A549 (cell line): ENCODE measurements around the gene CREBL2. TPM values are rescaled to one million over a fixed set of nuclear protein-coding genes. Genes with fewer than 3 reads are reported as not detected.

Experiments used
- ATAC-seq, 2 experiments: fragments of 200-7000 bp in 1 of 2; fragments of >200 bp in 1 of 2; cut with Nextera tagmentation in 1 of 2; cut with Tn5 transposase in 1 of 2; 3 replicates each; pipeline versions ENCODE4 v1.8.0 to v1.9.1; 2018 to 2020; ENCODE audit warnings: mild to moderate bottlenecking in 1 of 2, moderate library complexity in 1 of 2
- CTCF ChIA-PET: fragments of 300-600 bp; sonication (Branson Sonifier 250); formaldehyde crosslinking; extraction: SDS; loops from one replicate; lab custom pipeline; 2021; ENCODE audit warnings: antibody characterized with exemption, inconsistent platforms; lab: Yijun Ruan, JAX
- POLR2A ChIA-PET: fragments of 350-600 bp; formaldehyde crosslinking; extraction: SDS; loops from one replicate; lab custom pipeline; 2021; ENCODE audit warnings: antibody characterized with exemption, inconsistent platforms; lab: Yijun Ruan, JAX
- DNase-seq, 2 experiments: peaks; one replicate each; pipeline versions ENCODE4 v3.0.0 to v3.0.0-alpha.2; 2011 to 2016; ENCODE audit warnings: low read depth in 1 of 2, low spot score in 1 of 2
- FAIRE-seq: peaks from 2 replicates; lab custom pipeline; 2011; peaks lifted over from hg19 to GRCh38; lab: Jason Lieb, UNC
- H3K27ac ChIP-seq, 2 experiments: fragments of >200 bp; sonication (Bioruptor Twin); formaldehyde crosslinking; 3 replicates each; pipeline ENCODE4 v1.5.1; 2016 to 2017
- H3K4me1 ChIP-seq: fragments of >200 bp; sonication (Bioruptor Twin); formaldehyde crosslinking; 3 replicates; pipeline ENCODE4 v1.6.1; 2016
- H3K4me2 ChIP-seq: fragments of >200 bp; sonication (Bioruptor Twin); formaldehyde crosslinking; 3 replicates; pipeline ENCODE4 v1.6.1; 2016
- H3K4me3 ChIP-seq: fragments of >200 bp; sonication (Bioruptor Twin); formaldehyde crosslinking; 3 replicates; pipeline ENCODE4 v1.5.1; 2016
- H3K9me3 ChIP-seq: fragments of >200 bp; sonication (Bioruptor Twin); formaldehyde crosslinking; 3 replicates; pipeline ENCODE4 v1.6.1; 2016
- CBX2 ChIP-seq: fragments of 200-600 bp; sonication (generic); IDR thresholded peaks from 2 replicates; pipeline ENCODE4 v1.6.1; 2016; ENCODE audit warnings: low read depth, mild to moderate bottlenecking, borderline replicate concordance
- CEBPB ChIP-seq, 2 experiments: fragments of >200 bp in 1 of 2; sonication (Bioruptor Twin) in 1 of 2; formaldehyde crosslinking in 1 of 2; IDR thresholded peaks; 2 replicates each; pipeline ENCODE4 v1.6.1; 2012 to 2016
- CHD2 ChIP-seq: fragments of 150-350 bp; IDR thresholded peaks from 2 replicates; pipeline ENCODE4 v1.6.1; 2014; ENCODE audit warnings: low read length; ENCODE audit not compliant: partially characterized antibody
- CHD4 ChIP-seq: fragments of 200-600 bp; sonication (generic); IDR thresholded peaks from 2 replicates; pipeline ENCODE4 v1.6.1; 2016; ENCODE audit warnings: antibody characterized with exemption, mild to moderate bottlenecking, borderline replicate concordance
- EHMT2 ChIP-seq: fragments of 200-600 bp; sonication (generic); IDR thresholded peaks from 2 replicates; pipeline ENCODE4 v1.6.1; 2016; ENCODE audit warnings: antibody characterized with exemption, low read depth, mild to moderate bottlenecking, moderate library complexity
- EP300 ChIP-seq, 2 experiments: fragments of >200 bp; sonication (Bioruptor Twin); formaldehyde crosslinking; IDR thresholded peaks; 2 replicates in 1 of 2; 3 replicates in 1 of 2; pipeline ENCODE4 v1.6.1; 2016 to 2017
- ESRRA ChIP-seq: fragments of 150-350 bp; IDR thresholded peaks from 2 replicates; pipeline ENCODE4 v1.6.1; 2014; ENCODE audit warnings: mild to moderate bottlenecking, low read length, borderline replicate concordance
- FOXS1 ChIP-seq: fragments of 250-450 bp; sonication (Bioruptor Pico); IDR thresholded peaks from 2 replicates; pipeline ENCODE4 v1.5.0; 2020; ENCODE audit warnings: mild to moderate bottlenecking, moderate library complexity
- HEYL ChIP-seq: fragments of 250-450 bp; sonication (Bioruptor Pico); IDR thresholded peaks from 2 replicates; pipeline ENCODE4 v1.8.0; 2021; ENCODE audit warnings: mild to moderate bottlenecking, moderate library complexity
- HOXA7 ChIP-seq: fragments of 250-450 bp; sonication (Bioruptor Pico); IDR thresholded peaks from 2 replicates; pipeline ENCODE4 v1.5.0; 2020; ENCODE audit warnings: mild to moderate bottlenecking, moderate library complexity
- HOXB13 ChIP-seq: fragments of 250-450 bp; sonication (Bioruptor Pico); IDR thresholded peaks from 2 replicates; pipeline ENCODE4 v1.5.0; 2020; ENCODE audit warnings: low read depth, mild to moderate bottlenecking, moderate library complexity
- JUN ChIP-seq, 2 experiments: fragments of >200 bp; sonication (Bioruptor Twin); formaldehyde crosslinking; IDR thresholded peaks; 2 replicates in 1 of 2; 3 replicates in 1 of 2; pipeline ENCODE4 v1.6.1; 2016 to 2017
- KDM5A ChIP-seq: fragments of 200-600 bp; sonication (generic); IDR thresholded peaks from 2 replicates; pipeline ENCODE4 v1.6.1; 2016; ENCODE audit warnings: antibody characterized with exemption, mild to moderate bottlenecking
- MAFK ChIP-seq: fragments of 450-650 bp; IDR thresholded peaks from 2 replicates; pipeline ENCODE4 v1.6.1; 2014; ENCODE audit not compliant: partially characterized antibody
- NFE2L2 ChIP-seq: fragments of 150-350 bp; conservative IDR thresholded peaks from 2 replicates; pipeline ENCODE4 v1.6.1; 2014; ENCODE audit warnings: low read length
- NPAS2 ChIP-seq: fragments of 250-450 bp; sonication (Bioruptor Pico); IDR thresholded peaks from 2 replicates; pipeline ENCODE4 v1.8.0; 2022; ENCODE audit warnings: mild to moderate bottlenecking, moderate library complexity, borderline replicate concordance
- POLR2AphosphoS2 ChIP-seq: conservative IDR thresholded peaks from 2 replicates; pipeline ENCODE4 v1.6.1; 2012; ENCODE audit warnings: low read length, improper control_type of control experiment, inconsistent platforms
- RARB ChIP-seq: fragments of 250-450 bp; sonication (Bioruptor Pico); IDR thresholded peaks from 2 replicates; pipeline ENCODE4 v1.8.0; 2021; ENCODE audit warnings: mild to moderate bottlenecking, moderate library complexity
- RCOR1 ChIP-seq: fragments of 150-350 bp; IDR thresholded peaks from 2 replicates; pipeline ENCODE4 v1.6.1; 2014; ENCODE audit warnings: antibody characterized with exemption, low read length, low read depth
- RFX5 ChIP-seq: fragments of 450-650 bp; IDR thresholded peaks from 2 replicates; pipeline ENCODE4 v1.7.1; 2014; ENCODE audit warnings: antibody characterized with exemption, mild to moderate bottlenecking, moderate library complexity
- ZC3H11A ChIP-seq: fragments of 450-650 bp; IDR thresholded peaks from 2 replicates; pipeline ENCODE4 v1.6.1; 2014; ENCODE audit warnings: antibody characterized with exemption, mild to moderate bottlenecking
- WGBS: methylation state at CpG from one replicate; pipeline ENCODE4 v1.1.6; 2017; ENCODE audit errors: missing lambda C conversion rate; 5-methylcytosine and 5-hydroxymethylcytosine counted together
- polyA plus RNA-seq, 4 experiments: library from polyadenylated mRNA; depleted of rRNA in 3 of 4; stranded (reverse); fragments of >200 nt; fragmentation: RNase III in 1 of 4; extraction: RNeasy Plus Mini Kit Qiagen cat#74134 plus additional on column Dnase treatment in 1 of 4; gene quantifications; 2 replicates in 3 of 4; 3 replicates in 1 of 4; pipeline ENCODE4 v1.2.3, GENCODE V29; 2011 to 2017
- TF ChIP-seq, protein P1 (sequence below): fragments of 250-450 bp; sonication (Bioruptor Pico); IDR thresholded peaks from 2 replicates; pipeline ENCODE4 v1.5.0; 2020; ENCODE audit warnings: low read depth, mild to moderate bottlenecking, moderate library complexity
- TF ChIP-seq, protein P2 (sequence below): fragments of 200-600 bp; sonication (generic); IDR thresholded peaks from 2 replicates; pipeline ENCODE4 v1.6.1; 2016; ENCODE audit warnings: antibody characterized with exemption, mild to moderate bottlenecking, moderate library complexity

The CREBL2 gene
- polyA plus RNA-seq, 2 of the 4 experiments (the other 2 are of a cell fraction), result 24.3 to 31.4 TPM

DNA sequence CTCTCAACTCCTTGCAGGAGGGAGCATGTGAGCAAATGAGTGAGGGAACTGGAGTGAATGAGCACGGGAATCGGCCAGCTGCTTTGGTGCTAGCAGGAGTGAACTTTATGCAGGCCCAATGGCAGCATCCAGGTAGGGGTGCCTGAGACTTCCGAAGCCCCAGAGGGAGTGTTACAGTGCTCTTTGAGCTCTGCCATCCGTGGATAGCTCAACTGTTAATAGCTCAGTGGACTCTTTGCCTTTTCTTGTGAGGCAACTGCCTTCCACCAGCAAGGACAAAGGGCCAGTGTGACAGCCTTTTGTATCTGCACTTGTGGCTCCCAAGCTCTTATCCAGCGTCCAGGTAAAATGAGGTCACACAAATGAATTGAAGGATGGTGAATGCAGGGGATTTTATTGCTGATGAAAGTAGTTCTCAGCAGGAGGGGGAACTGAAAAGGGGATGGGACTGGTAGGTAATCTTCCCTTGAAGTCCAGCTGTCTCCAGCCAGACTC, 12.9 kb downstream of the CREBL2 start (continued):
- TF ChIP-seq, protein P1, sequence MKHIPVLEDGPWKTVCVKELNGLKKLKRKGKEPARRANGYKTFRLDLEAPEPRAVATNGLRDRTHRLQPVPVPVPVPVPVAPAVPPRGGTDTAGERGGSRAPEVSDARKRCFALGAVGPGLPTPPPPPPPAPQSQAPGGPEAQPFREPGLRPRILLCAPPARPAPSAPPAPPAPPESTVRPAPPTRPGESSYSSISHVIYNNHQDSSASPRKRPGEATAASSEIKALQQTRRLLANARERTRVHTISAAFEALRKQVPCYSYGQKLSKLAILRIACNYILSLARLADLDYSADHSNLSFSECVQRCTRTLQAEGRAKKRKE, result no peak
- TF ChIP-seq NFE2L2 (no peak), KDM5A (no peak)

DNA sequence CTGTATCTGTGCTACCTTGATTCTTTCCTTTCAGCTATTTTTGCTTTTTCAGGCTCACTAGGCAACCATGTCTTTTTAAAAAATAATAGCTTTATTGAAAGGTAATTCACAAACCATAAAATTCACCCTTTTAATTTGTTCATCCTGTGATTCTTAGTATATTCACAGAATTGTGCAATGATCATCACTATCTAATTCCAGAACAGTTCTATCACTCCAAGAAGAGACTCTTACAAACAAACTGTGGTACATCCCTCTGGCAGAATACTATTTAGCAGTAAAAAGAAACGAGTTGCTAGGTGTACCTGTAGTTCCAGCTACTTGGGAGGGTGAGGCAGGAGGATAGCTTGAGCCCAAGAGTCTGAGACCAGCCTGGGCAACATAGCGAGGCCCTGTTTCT, 14.8 kb downstream of the CREBL2 start:
- no peak for TF ChIP-seq ZC3H11A
- TF ChIP-seq, all 56 proteins: peak for 0
- WGBS, result 54% methylated on average over 2 of the region's 2 CpGs
- ChIA-PET POLR2A (no interaction called here), CTCF (no interaction called here)
- DNase-seq (no peak), FAIRE-seq (no peak), ATAC-seq (no peak)
- no peaks in the 10 kb centered on the region for H3K4me1 ChIP-seq
- H3K9me3 ChIP-seq, result no peaks in the 10 kb centered on the region
- H3K27ac ChIP-seq, result no peak overlapping the region
- no peak overlapping the region for H3K4me3 ChIP-seq
- no peak overlapping the region for H3K4me2 ChIP-seq

DNA sequence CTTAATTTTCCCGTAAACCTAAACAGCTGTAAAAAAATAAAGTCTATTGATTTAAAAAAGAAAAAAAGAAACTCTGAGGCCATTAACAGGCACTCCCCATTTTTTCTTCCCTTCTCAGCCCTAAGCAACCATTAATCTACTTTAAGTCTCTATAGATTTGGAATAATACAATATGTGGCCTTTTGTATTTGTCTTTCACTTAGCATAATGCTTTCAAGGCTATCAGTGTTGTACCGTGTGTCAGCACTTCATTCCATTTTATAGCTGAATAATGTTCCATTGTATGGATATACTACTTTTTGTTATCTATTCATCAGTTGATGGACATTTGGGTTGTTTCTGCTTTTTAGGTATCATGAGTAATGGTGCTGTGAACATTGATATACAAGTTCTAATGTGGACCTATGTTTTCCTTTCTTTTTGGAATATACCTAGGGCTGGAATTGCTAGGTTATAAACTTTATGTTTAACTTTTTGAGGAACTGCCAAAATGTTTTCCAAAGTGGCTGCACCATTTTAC, 15.7 kb downstream of the CREBL2 start:
- CTCF ChIA-PET, result no interaction called here
- no peak for ATAC-seq
- Histone ChIP-seq H3K4me3 (no peak overlapping the region), H3K4me1 (no peaks in the 10 kb centered on the region), H3K4me2 (no peak overlapping the region), H3K27ac (no peak overlapping the region), H3K9me3 (no peaks in the 10 kb centered on the region)
- TF ChIP-seq HOXB13 (CRISPR knock-in tag) (no peak), CEBPB (IDR thresholded peaks at IDR 0.05) (no peak), KDM5A (no peak), FOXS1 (CRISPR knock-in tag) (no peak)
- TF ChIP-seq, protein P2, sequence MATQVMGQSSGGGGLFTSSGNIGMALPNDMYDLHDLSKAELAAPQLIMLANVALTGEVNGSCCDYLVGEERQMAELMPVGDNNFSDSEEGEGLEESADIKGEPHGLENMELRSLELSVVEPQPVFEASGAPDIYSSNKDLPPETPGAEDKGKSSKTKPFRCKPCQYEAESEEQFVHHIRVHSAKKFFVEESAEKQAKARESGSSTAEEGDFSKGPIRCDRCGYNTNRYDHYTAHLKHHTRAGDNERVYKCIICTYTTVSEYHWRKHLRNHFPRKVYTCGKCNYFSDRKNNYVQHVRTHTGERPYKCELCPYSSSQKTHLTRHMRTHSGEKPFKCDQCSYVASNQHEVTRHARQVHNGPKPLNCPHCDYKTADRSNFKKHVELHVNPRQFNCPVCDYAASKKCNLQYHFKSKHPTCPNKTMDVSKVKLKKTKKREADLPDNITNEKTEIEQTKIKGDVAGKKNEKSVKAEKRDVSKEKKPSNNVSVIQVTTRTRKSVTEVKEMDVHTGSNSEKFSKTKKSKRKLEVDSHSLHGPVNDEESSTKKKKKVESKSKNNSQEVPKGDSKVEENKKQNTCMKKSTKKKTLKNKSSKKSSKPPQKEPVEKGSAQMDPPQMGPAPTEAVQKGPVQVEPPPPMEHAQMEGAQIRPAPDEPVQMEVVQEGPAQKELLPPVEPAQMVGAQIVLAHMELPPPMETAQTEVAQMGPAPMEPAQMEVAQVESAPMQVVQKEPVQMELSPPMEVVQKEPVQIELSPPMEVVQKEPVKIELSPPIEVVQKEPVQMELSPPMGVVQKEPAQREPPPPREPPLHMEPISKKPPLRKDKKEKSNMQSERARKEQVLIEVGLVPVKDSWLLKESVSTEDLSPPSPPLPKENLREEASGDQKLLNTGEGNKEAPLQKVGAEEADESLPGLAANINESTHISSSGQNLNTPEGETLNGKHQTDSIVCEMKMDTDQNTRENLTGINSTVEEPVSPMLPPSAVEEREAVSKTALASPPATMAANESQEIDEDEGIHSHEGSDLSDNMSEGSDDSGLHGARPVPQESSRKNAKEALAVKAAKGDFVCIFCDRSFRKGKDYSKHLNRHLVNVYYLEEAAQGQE, result no peak
- 96% methylated on average over 2 of the region's 2 CpGs for WGBS
- POLR2A ChIA-PET, result no interaction called here
- peak; percentile 78 for FAIRE-seq
- DNase-seq, result no peak

DNA sequence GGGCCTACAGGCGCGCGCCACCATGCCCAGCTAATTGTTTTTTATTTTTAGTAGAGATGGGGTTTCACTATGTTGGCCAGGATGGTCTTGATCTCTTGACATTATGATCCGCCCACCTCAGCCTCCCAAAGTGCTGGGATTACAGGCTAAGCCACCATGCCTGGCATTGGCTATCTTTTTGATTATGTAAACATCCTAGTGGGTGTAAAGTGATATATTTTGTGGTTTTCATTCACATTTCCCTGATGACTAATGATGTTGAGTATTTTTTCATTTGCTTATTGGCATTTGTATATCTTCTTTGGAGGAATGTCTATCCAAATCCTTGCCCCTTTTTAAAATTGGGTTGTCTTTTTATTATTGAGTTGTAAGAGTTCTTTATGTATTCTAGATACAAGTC, 16.3 kb downstream of the CREBL2 start:
- Histone ChIP-seq H3K4me1 (no peaks in the 10 kb centered on the region), H3K9me3 (no peaks in the 10 kb centered on the region), H3K4me2 (no peak overlapping the region), H3K27ac (no peak overlapping the region), H3K4me3 (no peak overlapping the region)
- ChIA-PET POLR2A (no interaction called here), CTCF (no interaction called here)
- DNase-seq (no peak), FAIRE-seq (no peak), ATAC-seq (no peak)
- WGBS, result 92% methylated on average over 4 of the region's 4 CpGs
- TF ChIP-seq, protein P1, result no peak
- no peak for TF ChIP-seq RFX5
- no peak for TF ChIP-seq HOXA7
- TF ChIP-seq JUN (IDR thresholded peaks at IDR 0.05), result no peak
- TF ChIP-seq EHMT2, result no peak
- no peak for TF ChIP-seq POLR2AphosphoS2
- TF ChIP-seq CHD4, result no peak
- TF ChIP-seq HEYL (CRISPR knock-in tag), result no peak
- no peak for TF ChIP-seq RARB (CRISPR knock-in tag)
- TF ChIP-seq RCOR1, result no peak
- TF ChIP-seq ESRRA, result no peak
- TF ChIP-seq, protein P2, result no peak
- no peak for TF ChIP-seq MAFK
- no peak for TF ChIP-seq CBX2
- TF ChIP-seq CHD2, result no peak
- TF ChIP-seq EP300 (IDR thresholded peaks at IDR 0.05), result no peak
- TF ChIP-seq NPAS2 (CRISPR knock-in tag), result no peak
